Measurements from ENCODE around the gene PLEKHA1.
A peak's percentile ranks its signal among the peaks of the same experiment; 100 is the strongest.

PLEKHA1 gene

GRCh38 chr10:122376364-122376961, 2.0 kb downstream of the PLEKHA1 start:
- peaks cover 29% of the 10 kb centered on the region for H3K4me1 Mint-ChIP-seq (ENCODE audit: low read depth)
- no peak overlapping the region for H3K4me3 Mint-ChIP-seq
- no peak for DNase-seq (ENCODE audit: low spot score)
- H3K36me3 Mint-ChIP-seq (ENCODE audit: low read depth), result peaks cover 3% of the 10 kb centered on the region
- no peaks in the 10 kb centered on the region for H3K9me3 Mint-ChIP-seq
- no peak overlapping the region for H3K27ac Mint-ChIP-seq
- peaks cover 69% of the 10 kb centered on the region for H3K27me3 Mint-ChIP-seq (ENCODE audit: low read depth)

GRCh38 chr10:122379041-122379440, 4.5 kb downstream of the PLEKHA1 start:
- Mint-ChIP-seq H3K9me3 (no peaks in the 10 kb centered on the region), H3K4me1 (ENCODE audit: low read depth) (peaks cover 26% of the 10 kb centered on the region), H3K36me3 (ENCODE audit: low read depth) (peaks cover 3% of the 10 kb centered on the region), H3K27me3 (ENCODE audit: low read depth) (peaks cover 47% of the 10 kb centered on the region), H3K27ac (no peak overlapping the region), H3K4me3 (peak overlapping the region; percentile 24)
- DNase-seq (ENCODE audit: low spot score), result no peak

DNA sequence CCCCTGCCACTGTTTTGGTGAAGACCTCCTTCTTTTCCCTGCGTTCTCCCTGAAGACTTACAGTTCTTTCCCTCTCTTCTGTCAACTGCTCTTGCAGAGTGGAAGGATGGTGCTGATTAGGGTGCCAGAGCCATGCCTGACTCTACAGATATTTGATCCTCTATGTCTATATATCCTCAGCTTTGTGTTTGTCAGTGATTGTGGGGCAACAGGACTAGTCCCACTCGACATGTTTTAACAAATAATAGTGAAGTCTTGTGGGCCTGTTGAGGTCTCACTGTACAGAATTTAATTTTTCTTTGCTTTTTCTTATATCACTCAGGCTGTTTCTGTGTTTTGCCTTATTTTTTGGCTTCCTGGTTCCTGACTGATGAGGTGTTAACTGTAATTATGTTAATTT, 5.0 kb downstream of the PLEKHA1 start:
- Mint-ChIP-seq H3K36me3 (ENCODE audit: low read depth) (peaks cover 3% of the 10 kb centered on the region), H3K27me3 (ENCODE audit: low read depth) (peaks cover 45% of the 10 kb centered on the region), H3K27ac (no peak overlapping the region), H3K4me3 (no peak overlapping the region), H3K9me3 (no peaks in the 10 kb centered on the region), H3K4me1 (ENCODE audit: low read depth) (peaks cover 23% of the 10 kb centered on the region)
- no peak for DNase-seq (ENCODE audit: low spot score)

DNA sequence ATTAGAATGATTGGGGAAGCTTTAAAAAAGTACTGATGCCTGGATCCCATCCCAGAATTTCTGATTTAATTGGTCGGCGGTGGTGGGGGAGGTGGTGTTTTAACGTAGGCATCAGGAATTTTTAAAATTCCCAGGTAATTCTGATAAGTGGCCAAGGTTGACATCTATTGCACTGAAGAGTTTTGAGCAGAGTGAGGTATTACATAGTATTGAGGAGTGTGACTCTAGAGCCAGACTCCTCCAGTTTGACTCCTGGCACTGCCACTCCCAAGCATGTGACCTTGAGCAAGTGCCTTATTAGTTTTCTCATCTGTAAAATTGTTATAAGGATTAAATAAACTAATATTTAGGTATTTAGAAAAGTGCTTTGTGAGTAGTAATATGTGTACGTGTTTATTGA, 6.2 kb downstream of the PLEKHA1 start:
- peaks cover 43% of the 10 kb centered on the region for H3K27me3 Mint-ChIP-seq (ENCODE audit: low read depth)
- no peak for DNase-seq (ENCODE audit: low spot score)
- H3K4me3 Mint-ChIP-seq, result no peak overlapping the region
- peaks cover 3% of the 10 kb centered on the region for H3K36me3 Mint-ChIP-seq (ENCODE audit: low read depth)
- peaks cover 18% of the 10 kb centered on the region for H3K4me1 Mint-ChIP-seq (ENCODE audit: low read depth)
- no peak overlapping the region for H3K27ac Mint-ChIP-seq
- H3K9me3 Mint-ChIP-seq, result no peaks in the 10 kb centered on the region

DNA sequence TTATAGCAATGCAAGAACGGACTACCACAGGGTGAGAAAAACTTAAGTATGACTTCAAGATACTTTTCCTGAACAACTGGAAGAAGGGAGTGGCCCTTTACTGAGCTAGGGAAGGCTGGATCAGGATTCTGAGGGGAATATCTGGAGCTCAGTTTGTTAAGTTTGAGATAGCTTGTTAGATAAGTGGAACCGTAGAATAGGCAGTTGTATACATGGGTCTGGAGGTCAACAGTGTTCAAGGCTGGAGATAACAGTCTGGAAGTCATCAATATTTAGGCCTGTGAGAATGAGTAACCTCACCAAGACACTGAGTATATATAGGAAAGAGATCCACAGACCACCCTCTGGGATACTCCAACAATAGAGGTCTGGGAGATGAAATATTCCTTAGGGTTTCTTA, 7.2 kb downstream of the PLEKHA1 start:
- no peak overlapping the region for H3K27ac Mint-ChIP-seq
- H3K4me3 Mint-ChIP-seq, result no peak overlapping the region
- H3K27me3 Mint-ChIP-seq (ENCODE audit: low read depth), result peaks cover 44% of the 10 kb centered on the region

DNA sequence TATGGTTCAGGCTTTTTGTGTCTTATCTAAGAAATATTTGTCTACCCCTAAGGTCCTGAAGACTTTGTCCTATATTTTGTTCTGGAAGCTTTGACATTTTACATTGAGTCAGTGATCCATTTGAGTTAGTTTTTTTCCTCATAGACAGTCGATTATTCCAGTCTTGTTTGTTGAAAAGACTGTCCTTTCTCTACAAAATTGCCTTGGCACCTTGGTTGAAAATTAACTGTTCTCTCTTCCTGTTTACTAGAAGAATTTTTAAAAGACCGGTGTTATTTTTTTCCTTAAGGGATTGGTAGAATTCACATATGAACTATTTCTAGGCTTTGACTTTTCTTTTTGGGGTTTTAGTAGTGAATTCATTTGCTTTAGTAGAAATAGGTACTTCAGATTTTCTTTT, 12.0 kb downstream of the PLEKHA1 start:
- H3K9me3 Mint-ChIP-seq, result no peaks in the 10 kb centered on the region
- no peak for DNase-seq (ENCODE audit: low spot score)
- no peak overlapping the region for H3K4me3 Mint-ChIP-seq
- no peak overlapping the region for H3K27ac Mint-ChIP-seq
- peaks cover 40% of the 10 kb centered on the region for H3K27me3 Mint-ChIP-seq (ENCODE audit: low read depth)
- H3K4me1 Mint-ChIP-seq (ENCODE audit: low read depth), result peaks cover 11% of the 10 kb centered on the region
- H3K36me3 Mint-ChIP-seq (ENCODE audit: low read depth), result peaks cover 3% of the 10 kb centered on the region

More for the DNA sequence above, 7.2 kb downstream of the PLEKHA1 start:
- Mint-ChIP-seq H3K9me3 (no peaks in the 10 kb centered on the region), H3K4me1 (ENCODE audit: low read depth) (peaks cover 13% of the 10 kb centered on the region), H3K36me3 (ENCODE audit: low read depth) (peaks cover 3% of the 10 kb centered on the region)
- no peak for DNase-seq (ENCODE audit: low spot score)

DNA sequence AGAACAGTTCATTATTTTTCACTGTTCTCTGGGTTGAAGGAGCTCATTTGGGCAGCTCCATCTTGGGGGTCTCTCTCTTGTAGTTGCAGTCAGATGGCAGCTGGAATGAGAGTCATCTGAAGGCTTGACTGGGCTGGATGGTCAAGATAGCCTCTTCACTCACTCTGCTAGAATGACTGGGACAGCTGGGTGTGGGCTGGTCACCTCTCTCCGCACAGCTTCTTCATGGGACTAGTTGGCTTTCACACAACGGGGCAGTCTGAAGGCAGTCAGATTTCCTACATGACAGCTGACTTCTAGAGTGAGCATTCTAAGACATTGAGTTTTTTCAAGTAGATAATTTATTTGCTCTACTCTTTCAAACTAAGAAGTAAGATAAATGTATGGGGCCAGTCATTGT, 13.1 kb downstream of the PLEKHA1 start:
- Mint-ChIP-seq H3K4me1 (ENCODE audit: low read depth) (peaks cover 11% of the 10 kb centered on the region), H3K27me3 (ENCODE audit: low read depth) (peaks cover 45% of the 10 kb centered on the region), H3K36me3 (ENCODE audit: low read depth) (peaks cover 3% of the 10 kb centered on the region), H3K27ac (no peak overlapping the region), H3K9me3 (no peaks in the 10 kb centered on the region), H3K4me3 (no peak overlapping the region)
- DNase-seq (ENCODE audit: low spot score), result no peak

DNA sequence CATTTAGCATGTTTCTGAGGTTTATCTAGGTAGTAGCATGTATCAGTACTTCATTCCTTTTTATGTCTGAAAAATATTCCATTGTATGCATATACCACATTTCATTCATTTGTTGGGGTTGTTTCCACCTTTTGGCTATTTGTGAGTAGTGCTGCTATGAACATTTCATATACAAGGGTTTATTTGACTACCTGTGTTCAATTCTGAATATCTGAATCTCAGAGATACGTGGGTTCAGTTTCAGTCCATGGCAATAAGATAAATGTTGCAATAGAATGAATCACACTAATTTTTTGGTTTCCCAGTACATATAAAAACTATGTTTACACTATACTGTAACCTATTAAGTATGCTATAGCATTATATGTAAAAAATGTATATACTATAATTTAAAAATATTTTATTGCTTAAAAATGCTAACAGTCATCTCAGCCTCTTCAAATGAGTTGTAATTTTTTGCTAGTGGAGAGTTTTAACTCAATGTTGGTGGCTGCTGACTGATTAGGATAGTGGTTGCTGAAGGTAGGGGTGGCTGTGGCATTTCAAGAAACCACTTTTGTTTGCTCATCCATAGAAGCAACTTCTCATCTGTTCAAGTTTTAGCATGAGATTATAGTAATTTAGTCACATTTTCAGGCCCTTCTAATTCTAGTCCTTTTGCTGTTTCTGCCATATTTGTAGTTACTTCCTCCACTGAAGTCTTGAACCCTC, 13.9 kb downstream of the PLEKHA1 start:
- DNase-seq (ENCODE audit: low spot score), result peak; percentile 38
- Mint-ChIP-seq H3K36me3 (ENCODE audit: low read depth) (peaks cover 3% of the 10 kb centered on the region), H3K9me3 (no peaks in the 10 kb centered on the region), H3K4me1 (ENCODE audit: low read depth) (peaks cover 11% of the 10 kb centered on the region), H3K27me3 (ENCODE audit: low read depth) (peaks cover 47% of the 10 kb centered on the region), H3K27ac (no peak overlapping the region), H3K4me3 (no peak overlapping the region)

DNA sequence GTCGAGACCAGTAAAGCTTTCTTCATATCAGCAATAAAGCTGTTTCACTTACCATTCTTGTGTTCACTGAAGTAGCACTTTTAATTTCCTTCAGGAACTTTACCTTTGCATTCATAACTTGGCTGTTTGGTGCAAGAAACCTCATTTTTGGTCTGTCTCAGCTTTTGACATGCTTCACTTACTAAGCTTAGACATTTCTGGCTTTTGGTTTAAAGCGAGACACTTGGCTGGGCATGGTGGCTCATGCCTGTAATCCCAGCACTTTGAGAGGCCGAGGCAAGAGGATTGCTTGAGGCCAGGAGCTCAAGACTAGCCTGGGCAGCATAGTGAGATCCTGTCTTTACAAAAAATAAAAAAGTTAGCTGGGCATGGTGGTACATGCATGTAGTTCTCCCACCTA, 15.8 kb downstream of the PLEKHA1 start:
- Mint-ChIP-seq H3K4me1 (ENCODE audit: low read depth) (peaks cover 11% of the 10 kb centered on the region), H3K36me3 (ENCODE audit: low read depth) (peaks cover 3% of the 10 kb centered on the region), H3K27ac (no peak overlapping the region), H3K4me3 (no peak overlapping the region), H3K9me3 (no peaks in the 10 kb centered on the region), H3K27me3 (ENCODE audit: low read depth) (peaks cover 45% of the 10 kb centered on the region)
- no peak for DNase-seq (ENCODE audit: low spot score)

DNA sequence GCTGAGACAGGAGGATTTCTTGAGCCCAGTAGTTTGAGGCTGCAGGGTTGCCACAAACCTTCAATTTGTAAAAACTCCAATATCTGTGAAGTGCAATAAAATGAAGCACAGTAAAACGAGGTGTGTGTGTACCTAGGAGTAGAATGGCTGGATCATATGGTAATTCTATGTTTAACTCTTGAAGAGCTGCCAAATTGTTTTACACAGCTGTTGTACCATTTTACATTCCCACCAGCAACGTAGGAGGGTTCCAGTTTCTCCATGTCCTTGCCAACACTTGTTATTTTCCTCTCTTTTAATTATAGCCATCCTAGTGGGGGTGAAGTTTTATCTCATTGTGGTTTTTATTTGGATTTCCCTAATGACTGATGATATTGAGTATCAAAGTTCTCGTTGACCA, 16.2 kb downstream of the PLEKHA1 start:
- Mint-ChIP-seq H3K27ac (no peak overlapping the region), H3K9me3 (no peaks in the 10 kb centered on the region), H3K27me3 (ENCODE audit: low read depth) (peaks cover 42% of the 10 kb centered on the region), H3K4me1 (ENCODE audit: low read depth) (peaks cover 11% of the 10 kb centered on the region), H3K4me3 (no peak overlapping the region), H3K36me3 (ENCODE audit: low read depth) (peaks cover 3% of the 10 kb centered on the region)
- DNase-seq (ENCODE audit: low spot score), result no peak

DNA sequence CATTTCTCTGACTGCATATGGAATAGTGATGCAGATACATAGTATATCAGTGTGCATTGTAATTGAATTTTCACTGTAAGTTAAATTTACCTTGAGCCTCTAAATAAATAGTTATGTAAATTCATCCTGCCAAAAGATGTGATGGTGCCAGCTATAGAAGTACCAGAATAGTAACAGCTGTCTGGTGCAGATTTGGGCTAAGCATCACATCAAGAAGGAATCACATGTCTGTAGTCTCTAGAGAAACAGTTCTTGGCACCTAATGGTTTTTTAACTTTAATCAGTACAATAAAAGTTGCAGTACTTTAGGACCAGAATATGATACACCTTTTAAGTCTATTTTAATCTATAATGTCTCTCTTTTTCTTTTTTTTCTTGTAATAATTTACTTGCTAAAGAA, 17.4 kb downstream of the PLEKHA1 start:
- peaks cover 11% of the 10 kb centered on the region for H3K4me1 Mint-ChIP-seq (ENCODE audit: low read depth)
- H3K4me3 Mint-ChIP-seq, result no peak overlapping the region
- peaks cover 33% of the 10 kb centered on the region for H3K27me3 Mint-ChIP-seq (ENCODE audit: low read depth)
- peaks cover 3% of the 10 kb centered on the region for H3K36me3 Mint-ChIP-seq (ENCODE audit: low read depth)
- DNase-seq (ENCODE audit: low spot score), result no peak
- H3K9me3 Mint-ChIP-seq, result no peaks in the 10 kb centered on the region
- no peak overlapping the region for H3K27ac Mint-ChIP-seq

DNA sequence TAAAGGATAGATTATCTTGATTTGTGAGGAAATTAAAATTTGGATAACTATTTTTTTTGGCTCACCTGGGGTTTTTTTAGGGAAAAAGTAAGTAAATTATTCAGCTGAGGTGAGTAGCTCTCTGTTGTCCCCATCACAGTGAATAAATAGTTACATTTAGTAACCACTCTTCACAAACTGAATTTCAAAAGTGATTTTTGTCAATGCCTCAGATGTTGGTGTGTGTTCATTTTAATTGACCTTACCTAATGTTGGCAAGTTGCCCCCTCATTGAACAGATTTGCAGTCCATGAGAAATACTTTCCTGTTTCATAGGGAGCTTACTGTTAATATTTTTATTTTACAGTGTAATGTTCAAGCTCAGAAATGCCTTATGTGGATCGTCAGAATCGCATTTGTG, 18.3 kb downstream of the PLEKHA1 start:
- H3K4me1 Mint-ChIP-seq (ENCODE audit: low read depth), result peaks cover 8% of the 10 kb centered on the region
- H3K9me3 Mint-ChIP-seq, result no peaks in the 10 kb centered on the region
- H3K27ac Mint-ChIP-seq, result no peak overlapping the region
- no peak for DNase-seq (ENCODE audit: low spot score)
- no peak overlapping the region for H3K4me3 Mint-ChIP-seq
- peaks cover 28% of the 10 kb centered on the region for H3K27me3 Mint-ChIP-seq (ENCODE audit: low read depth)
- H3K36me3 Mint-ChIP-seq (ENCODE audit: low read depth), result peaks cover 6% of the 10 kb centered on the region

DNA sequence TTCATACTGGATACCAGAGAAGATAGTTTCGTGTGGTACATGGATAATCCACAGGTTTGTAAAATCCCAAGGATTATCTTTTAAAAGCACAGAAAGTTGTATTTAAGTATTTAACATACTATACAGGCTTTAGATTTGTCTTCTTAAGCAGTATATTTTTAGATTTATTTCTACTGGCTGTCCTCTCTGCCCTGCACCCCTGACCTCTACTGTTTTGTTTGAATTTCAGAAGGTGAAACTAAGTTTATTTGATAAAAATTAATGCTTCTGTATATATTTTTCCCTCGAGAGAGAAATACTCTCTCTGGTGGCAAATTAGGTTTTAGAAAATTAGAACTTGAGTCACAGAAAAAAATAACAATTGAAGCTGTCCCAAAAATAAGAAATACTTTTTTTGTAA, 18.8 kb downstream of the PLEKHA1 start:
- no peak overlapping the region for H3K4me3 Mint-ChIP-seq
- no peaks in the 10 kb centered on the region for H3K9me3 Mint-ChIP-seq
- no peak overlapping the region for H3K27ac Mint-ChIP-seq
- peaks cover 3% of the 10 kb centered on the region for H3K4me1 Mint-ChIP-seq (ENCODE audit: low read depth)
- peaks cover 24% of the 10 kb centered on the region for H3K27me3 Mint-ChIP-seq (ENCODE audit: low read depth)
- DNase-seq (ENCODE audit: low spot score), result no peak
- peaks cover 6% of the 10 kb centered on the region for H3K36me3 Mint-ChIP-seq (ENCODE audit: low read depth)

DNA sequence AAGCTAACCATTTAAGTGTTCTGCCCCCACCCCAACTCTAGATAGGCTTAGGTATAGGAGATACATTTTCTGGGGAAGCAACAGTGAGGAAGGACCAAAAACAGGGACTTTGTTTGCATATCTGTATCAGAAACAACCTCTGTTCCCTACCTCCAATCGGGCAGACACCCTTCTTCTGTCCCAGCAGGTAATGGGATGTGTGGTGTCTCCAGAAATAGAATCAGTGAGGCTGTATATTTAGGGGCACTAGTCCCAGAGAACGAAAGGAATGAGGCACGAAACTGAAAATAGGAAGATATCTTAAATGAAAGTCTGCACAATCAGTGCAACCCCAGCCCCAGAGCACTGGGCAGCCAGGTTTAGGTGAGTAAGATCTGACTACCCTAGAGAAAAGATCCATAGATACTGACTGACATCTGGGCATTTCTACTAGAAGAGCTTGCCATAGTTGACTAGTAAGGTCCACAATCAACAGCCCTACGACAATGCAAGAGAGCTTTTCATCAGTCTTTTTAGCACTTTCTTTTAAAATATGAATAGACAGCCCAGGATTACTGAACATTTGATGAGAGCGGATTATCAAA, 28.1 kb downstream of the PLEKHA1 start:
- H3K4me3 Mint-ChIP-seq, result no peak overlapping the region
- no peak for DNase-seq (ENCODE audit: low spot score)
- H3K27me3 Mint-ChIP-seq (ENCODE audit: low read depth), result peaks cover 8% of the 10 kb centered on the region
- H3K36me3 Mint-ChIP-seq (ENCODE audit: low read depth), result peaks cover 3% of the 10 kb centered on the region
- no peaks in the 10 kb centered on the region for H3K9me3 Mint-ChIP-seq
- H3K4me1 Mint-ChIP-seq (ENCODE audit: low read depth), result peaks cover 9% of the 10 kb centered on the region
- no peak overlapping the region for H3K27ac Mint-ChIP-seq

All from T-helper 2 cell treated with Interferon-gamma antibody and Interleukin-4, amounts not matched to agents 5 μg/mL and 100 μg/mL, for 36 hours (primary cell).